Natural killer cell (primary cell): ENCODE results near the gene TMEM243. TPM values are rescaled to one million over a fixed set of nuclear protein-coding genes. Genes with fewer than 3 reads are reported as not detected.

ENCODE experiments used
- ATAC-seq, 3 donors: fragments of 150-1000 bp in 2 of 3; fragments of 200-7000 bp in 1 of 3; cut with Tn5 transposase; 1 replicate in 1 of 3; 2 replicates in 2 of 3; pipeline ENCODE4 v1.10.0; 2021; ENCODE audit warnings: mild to moderate bottlenecking in 2 of 3, moderate library complexity in 2 of 3
- DNase-seq, 2 donors: peaks; one replicate each; pipeline versions ENCODE4 v3.0.0 to v3.0.0-alpha.2; 2013 to 2021; ENCODE audit warnings: mixed read lengths in 1 of 2
- H3K27ac ChIP-seq: one replicate; pipeline ENCODE4 v1.5.1; 2013; ENCODE audit warnings: mild to moderate bottlenecking, low read length
- H3K27me3 ChIP-seq: one replicate; pipeline ENCODE4 v1.6.1; 2013; ENCODE audit warnings: low read length; ENCODE audit not compliant: control insufficient read depth, insufficient read depth
- H3K36me3 ChIP-seq: one replicate; pipeline ENCODE4 v1.6.1; 2013; ENCODE audit warnings: low read length; ENCODE audit not compliant: control insufficient read depth, insufficient read depth
- H3K4me1 ChIP-seq: one replicate; pipeline ENCODE4 v1.6.1; 2013; ENCODE audit warnings: low read length; ENCODE audit not compliant: control insufficient read depth, insufficient read depth
- H3K4me3 ChIP-seq: one replicate; pipeline ENCODE4 v1.5.1; 2013; ENCODE audit warnings: low read length
- H3K9me3 ChIP-seq: one replicate; pipeline ENCODE4 v1.6.1; 2013; ENCODE audit warnings: low read length; ENCODE audit not compliant: control insufficient read depth, insufficient read depth
- H3K27ac Mint-ChIP-seq, 2 donors: one replicate each; pipeline ENCODE4 v1.8.0; 2022; ENCODE audit warnings: mild to moderate bottlenecking in 2 of 2, mixed read lengths in 2 of 2, moderate library complexity in 1 of 2
- H3K27me3 Mint-ChIP-seq, 2 donors: one replicate each; pipeline ENCODE4 v1.8.0; 2022; ENCODE audit warnings: low read depth in 2 of 2, mixed read lengths in 2 of 2
- H3K36me3 Mint-ChIP-seq: one replicate; pipeline ENCODE4 v1.8.0; 2022; ENCODE audit warnings: mixed read lengths
- H3K4me1 Mint-ChIP-seq, 2 donors: one replicate each; pipeline ENCODE4 v1.8.0; 2022; ENCODE audit warnings: mixed read lengths in 2 of 2
- H3K4me3 Mint-ChIP-seq: one replicate; pipeline ENCODE4 v1.8.0; 2022; ENCODE audit warnings: mild to moderate bottlenecking, moderate library complexity, mixed read lengths
- H3K9me3 Mint-ChIP-seq, 2 donors: one replicate each; pipeline ENCODE4 v1.8.0; 2022; ENCODE audit warnings: mixed read lengths in 2 of 2
- CTCF ChIP-seq: fragments of 200-600 bp; IDR thresholded peaks from one replicate; pipeline ENCODE4 v1.8.0; 2022; ENCODE audit warnings: antibody characterized with exemption
- WGBS: methylation state at CpG from one replicate; pipeline ENCODE4 v1.1.7; 2013; ENCODE audit warnings: missing lambda C conversion rate; ENCODE audit not compliant: insufficient coverage; 5-methylcytosine and 5-hydroxymethylcytosine counted together
- intact Hi-C: fragments of 100-400 bp; cut with micrococcal nuclease; formaldehyde crosslinking; loops from one replicate; pipeline ENCODE4 v1.14.2; 2022
- total RNA-seq, 4 donors: library from RNA; stranded (reverse); fragments of 120-200 nt in 1 of 4; gene quantifications; one replicate each; pipeline versions ENCODE4 v1.2.3 to v1.2.4, GENCODE V29; 2013 to 2022

The TMEM243 gene
- total RNA-seq, 3 donors from 2014 or later (not counting 1 experiment from before 2014, with no cell fraction given) = 52.5 to 61.8 (median 55.2) TPM

DNA sequence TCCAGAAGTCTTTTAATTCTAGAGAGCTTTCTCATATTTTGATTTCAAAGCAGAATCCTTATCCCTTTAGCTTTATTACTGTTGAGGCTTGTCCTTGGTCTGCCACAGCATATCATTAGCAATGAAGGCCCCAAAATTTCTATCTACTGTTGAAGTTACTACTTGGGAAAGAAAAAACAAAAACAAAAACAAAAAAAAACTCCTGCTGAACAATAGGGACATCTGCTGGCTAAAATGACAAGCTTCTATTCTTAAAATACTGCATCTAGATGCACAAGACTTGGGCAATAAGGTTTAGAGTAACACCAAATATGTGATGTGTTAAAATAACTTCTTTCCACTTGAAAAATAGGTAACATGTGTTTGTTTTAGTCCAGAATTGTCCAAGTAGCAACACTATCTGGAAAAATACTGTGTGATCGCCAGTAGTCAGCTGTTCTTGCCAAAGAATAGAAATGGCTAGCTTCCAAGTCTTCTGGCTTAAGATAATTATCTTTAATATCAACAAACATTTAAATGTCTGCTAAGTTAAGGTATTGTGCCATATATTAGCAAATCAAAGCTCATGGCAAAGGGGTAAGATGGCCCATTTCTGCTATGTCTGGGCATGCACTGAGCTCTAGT, 71.1 kb downstream of the TMEM243 start:
- Mint-ChIP-seq H3K4me3 (no peak overlapping the region), H3K4me1 (peaks cover 23 to 27% of the 10 kb centered on the region in 2 donors), H3K36me3 (no peaks in the 10 kb centered on the region), H3K27me3 (no peaks in the 10 kb centered on the region), H3K9me3 (no peaks in the 10 kb centered on the region), H3K27ac (no peak overlapping the region)
- no peak for ATAC-seq
- H3K27me3 ChIP-seq = no peaks in the 10 kb centered on the region
- peak in 1 of 2 donors; percentile 53 for DNase-seq
- intact Hi-C loops = loop anchor here (2.0 kb wide), 1 partner anchor 222 kb away; no protein-coding TSS in a partner anchor
- no peak overlapping the region for H3K4me3 ChIP-seq
- no peak overlapping the region for H3K27ac ChIP-seq
- peaks cover 4% of the 10 kb centered on the region for H3K4me1 ChIP-seq
- H3K9me3 ChIP-seq = no peaks in the 10 kb centered on the region
- H3K36me3 ChIP-seq = no peaks in the 10 kb centered on the region
- TF ChIP-seq CTCF = peak; percentile 33
- WGBS = 100% methylated on average over 1 of the region's 1 CpG

GRCh38 chr7:87147500-87147899, 72.0 kb downstream of the TMEM243 start:
- ATAC-seq = no peak

DNA sequence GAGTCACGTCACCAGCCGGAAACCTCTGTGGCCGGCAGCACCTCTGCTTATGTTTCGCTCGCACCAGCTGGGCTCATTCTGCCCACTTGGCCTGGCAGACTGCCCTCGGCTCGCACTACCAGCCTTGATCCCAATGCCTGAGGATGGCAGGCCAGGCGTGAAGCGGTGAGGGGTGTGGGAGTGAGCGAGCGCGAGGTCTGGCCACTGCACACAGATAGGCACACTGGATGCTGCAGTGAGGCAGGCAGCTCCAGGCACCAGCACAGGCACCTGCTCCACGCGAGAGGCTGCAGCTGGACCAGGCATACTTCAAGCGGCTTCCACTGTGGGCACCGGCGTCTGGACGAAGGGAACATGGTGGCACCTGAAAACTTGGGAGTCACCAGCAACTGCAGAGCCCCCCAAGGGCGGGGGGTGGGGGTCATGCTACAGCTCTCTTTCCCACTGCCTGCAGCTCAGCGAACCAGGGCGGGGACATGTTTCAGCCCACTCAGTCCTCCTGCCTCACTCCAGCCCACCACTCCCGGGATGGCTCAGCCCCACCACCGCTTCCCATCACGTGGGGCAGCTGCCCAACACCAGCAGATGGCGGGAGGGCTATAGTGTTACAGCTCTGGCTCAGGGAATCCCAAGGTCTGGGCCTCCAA, 72.7 kb downstream of the TMEM243 start:
- H3K4me3 ChIP-seq = no peak overlapping the region
- H3K27me3 Mint-ChIP-seq = no peaks in the 10 kb centered on the region
- intact Hi-C loops = no loop called here
- H3K36me3 ChIP-seq = no peaks in the 10 kb centered on the region
- no peaks in the 10 kb centered on the region for H3K9me3 Mint-ChIP-seq
- H3K4me3 Mint-ChIP-seq = no peak overlapping the region
- H3K4me1 ChIP-seq = peaks cover 3% of the 10 kb centered on the region
- H3K4me1 Mint-ChIP-seq = peaks cover 15% of the 10 kb centered on the region in 2 donors
- H3K36me3 Mint-ChIP-seq = no peaks in the 10 kb centered on the region
- ATAC-seq (no peak), DNase-seq (no peak)
- no peaks in the 10 kb centered on the region for H3K27me3 ChIP-seq
- no peak overlapping the region for H3K27ac Mint-ChIP-seq
- no peak overlapping the region for H3K27ac ChIP-seq
- no peak for TF ChIP-seq CTCF
- no peaks in the 10 kb centered on the region for H3K9me3 ChIP-seq
- WGBS = 93% methylated on average over 25 of the region's 25 CpGs

More at GRCh38 chr7:87147500-87147899, 72.0 kb downstream of the TMEM243 start:
- Mint-ChIP-seq H3K36me3 (no peaks in the 10 kb centered on the region), H3K27me3 (no peaks in the 10 kb centered on the region), H3K4me3 (no peak overlapping the region), H3K27ac (no peak overlapping the region), H3K4me1 (peaks cover 18 to 20% of the 10 kb centered on the region in 2 donors), H3K9me3 (no peaks in the 10 kb centered on the region)
- Histone ChIP-seq H3K4me1 (peaks cover 3% of the 10 kb centered on the region), H3K9me3 (no peaks in the 10 kb centered on the region), H3K27ac (no peak overlapping the region), H3K36me3 (no peaks in the 10 kb centered on the region), H3K27me3 (no peaks in the 10 kb centered on the region), H3K4me3 (no peak overlapping the region)
- WGBS = 95% methylated on average over 7 of the region's 7 CpGs
- TF ChIP-seq CTCF = no peak
- intact Hi-C loops = no loop called here
- no peak for DNase-seq

Other genes starting within 250 kb of the TMEM243 start
- 1 to 10 TPM; 4.2 to 8.6 (median 6.2) TPM for gene ELAPOR2, start 160.1 kb downstream of the TMEM243 start, total RNA-seq
- 100 to 1,000 TPM; 154 to 178 (median 160) TPM for gene DMTF1, start 67.3 kb downstream of the TMEM243 start, total RNA-seq
- 10 to 100 TPM; 17.5 to 19.0 (median 17.9) TPM for gene CROT, start 125.9 kb upstream of the TMEM243 start, total RNA-seq